HG02571 (cell line): Measurements from ENCODE around the gene GON7.
"Not testable (repeated sequence)": the region's sequence is repeated elsewhere in the genome, so short reads cannot be mapped to it uniquely, and the experiment has no call there.

Experiments used
- ATAC-seq: cut with Tn5 transposase; IDR thresholded peaks from one replicate; pipeline ENCODE4 v1.9.1; 2021; ENCODE audit warnings: mild to moderate bottlenecking, moderate library complexity; ENCODE audit not compliant: unreplicated experiment

GON7 gene

DNA sequence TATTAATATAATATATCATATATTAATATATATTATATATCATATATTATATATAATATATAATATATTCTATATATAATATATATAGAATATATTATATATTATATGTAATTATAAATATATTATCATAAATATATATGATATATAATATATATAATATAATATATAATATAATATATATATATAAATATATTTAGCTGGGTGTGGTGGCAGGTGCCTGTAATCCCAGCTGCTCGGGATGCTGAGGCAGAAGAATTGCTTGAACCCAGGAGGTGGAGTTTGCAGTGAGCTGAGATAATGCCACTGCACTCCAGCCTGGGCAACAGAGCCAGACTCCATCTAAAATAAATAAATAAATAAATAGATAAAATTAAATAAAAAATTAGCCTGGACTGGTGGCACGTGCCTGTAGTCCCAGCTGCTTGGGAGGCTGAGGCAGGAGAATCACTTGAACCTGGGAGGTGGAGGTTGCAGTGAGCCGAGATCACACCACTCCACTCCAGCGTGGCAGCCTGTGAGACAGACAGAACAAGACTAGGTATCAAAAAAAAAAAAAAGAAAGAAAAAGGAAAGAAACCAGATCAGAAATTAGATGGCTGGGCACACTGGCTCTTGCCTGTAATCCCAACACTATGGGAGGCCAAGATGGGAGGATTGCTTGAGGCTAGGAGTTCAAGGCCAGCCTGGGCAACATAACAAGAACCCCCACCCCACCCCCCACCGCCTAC lies 47.1 kb downstream of the GON7 start:
- ATAC-seq, result not testable (repeated sequence)

DNA sequence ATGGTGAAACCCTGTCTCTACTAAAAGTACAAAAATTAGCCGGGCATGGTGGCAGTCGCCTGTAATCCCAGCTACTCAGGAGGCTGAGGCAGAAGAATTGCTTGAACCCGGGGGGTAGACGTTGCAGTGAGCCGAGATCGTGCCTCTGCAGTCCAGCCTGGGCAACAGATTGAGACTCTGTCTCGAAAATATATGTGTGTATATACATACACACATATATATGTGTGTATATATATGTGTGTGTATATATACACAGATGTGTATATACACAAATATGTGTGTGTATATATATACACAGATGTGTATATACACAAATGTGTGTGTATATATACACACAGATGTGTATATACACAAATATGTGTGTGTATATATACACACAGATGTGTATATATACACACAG lies 48.5 kb downstream of the GON7 start:
- ATAC-seq, result not testable (repeated sequence)

DNA sequence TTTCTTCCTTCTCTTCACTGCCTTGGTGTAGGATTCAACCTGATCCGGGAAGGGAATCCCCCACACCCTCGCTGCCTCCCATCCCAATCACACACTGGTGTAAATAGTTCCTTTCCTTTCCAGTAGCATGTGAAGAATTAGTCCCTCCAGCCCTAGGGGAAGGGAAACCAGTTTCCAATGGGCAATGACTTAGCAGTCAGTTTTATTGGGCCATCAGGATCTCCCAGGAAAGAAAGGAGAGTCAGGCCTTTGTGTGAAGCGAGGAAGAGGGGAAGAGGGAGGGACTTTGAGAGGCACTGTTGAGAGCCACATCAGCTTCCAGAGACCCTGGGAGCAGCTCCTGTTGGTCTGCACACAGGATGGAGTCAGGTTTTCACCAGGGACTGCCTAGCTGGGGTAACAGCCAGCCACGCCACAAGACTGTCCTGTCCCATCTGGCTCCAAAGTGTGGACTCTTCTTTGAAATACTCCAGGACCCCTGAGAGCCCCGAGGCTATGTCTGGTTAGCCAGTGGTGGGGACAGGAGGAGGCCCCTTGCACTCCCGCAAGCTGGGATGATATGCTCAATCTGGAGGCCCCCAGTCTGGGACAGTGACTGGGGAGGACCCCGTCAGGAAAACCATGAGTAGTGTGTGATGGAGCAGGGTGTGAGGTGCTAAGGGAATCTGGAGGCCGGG lies 50.0 kb downstream of the GON7 start:
- no peak for ATAC-seq

DNA sequence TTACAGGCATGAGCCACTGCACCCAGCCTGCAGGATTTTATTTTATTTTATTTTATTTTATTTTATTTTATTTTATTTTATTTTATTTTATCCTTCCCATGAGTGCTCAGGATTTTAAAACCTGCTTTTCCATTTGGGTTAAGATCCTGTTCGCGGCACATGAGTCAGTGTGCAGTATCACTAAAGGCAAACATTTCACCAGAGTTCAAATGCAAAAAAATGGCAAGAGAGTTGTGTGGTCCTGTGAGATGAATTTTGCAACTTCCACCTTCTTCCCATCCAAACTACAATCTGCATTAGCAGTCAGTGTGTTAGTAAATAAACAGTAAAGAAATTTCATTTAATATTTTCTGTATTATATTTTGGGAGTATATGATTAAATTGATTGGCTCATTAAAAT lies 51.2 kb downstream of the GON7 start:
- ATAC-seq, result no peak

DNA sequence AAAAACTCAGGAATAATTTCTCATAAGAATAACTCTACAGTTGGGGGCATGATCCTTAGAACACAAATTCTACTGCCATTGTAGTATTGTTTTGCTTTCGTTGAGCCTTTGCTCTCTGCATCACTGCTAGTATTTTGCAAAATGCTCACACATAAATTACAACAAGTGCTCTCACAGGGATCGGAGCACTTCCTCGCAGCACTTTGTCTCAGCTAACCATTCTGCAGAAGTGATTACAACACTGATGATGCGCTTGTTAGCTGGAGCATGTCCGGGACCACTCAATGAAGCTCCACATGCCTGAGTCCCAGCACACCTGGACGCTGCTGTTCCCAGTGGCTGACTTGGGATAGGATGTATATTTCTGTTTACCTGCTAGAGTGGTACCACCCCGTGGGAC lies 53.7 kb downstream of the GON7 start:
- ATAC-seq, result no peak
